Adrenal gland (tissue), 12 donors: ENCODE measurements around the gene SMAD3. TPM values are rescaled to one million over a fixed set of nuclear protein-coding genes. Genes with fewer than 3 reads are reported as not detected.

Source experiments
- DNase-seq, 7 donors: peaks; one replicate each; pipeline ENCODE4 v3.0.0-alpha.2; 2019 to 2020
- H3K27ac ChIP-seq, 5 donors: fragments of 200-600 bp; sonication (generic) in 4 of 5; 1 replicate in 3 of 5; 2 replicates in 2 of 5; pipeline versions ENCODE4 v1.5.1 to v1.8.0; 2016 to 2020; ENCODE audit warnings: mild to moderate bottlenecking in 1 of 5
- H3K27me3 ChIP-seq: fragments of 200-600 bp; 2 replicates; pipeline ENCODE4 v1.8.0; 2021
- H3K36me3 ChIP-seq, 2 donors: fragments of 200-600 bp; replicated peaks in 1 of 2; 1 replicate in 1 of 2; 2 replicates in 1 of 2; pipeline versions ENCODE4 v1.5.1 to v1.8.0; 2018 to 2022
- H3K4me1 ChIP-seq, 2 donors: fragments of 200-600 bp; replicated peaks in 1 of 2; 1 replicate in 1 of 2; 2 replicates in 1 of 2; pipeline versions ENCODE4 v1.5.1 to v1.8.0; 2018 to 2021
- H3K4me3 ChIP-seq, 4 donors: fragments of 200-600 bp; sonication (generic) in 3 of 4; one replicate each; pipeline ENCODE4 v1.5.1; 2016 to 2018
- H3K9me3 ChIP-seq, 3 donors: fragments of 200-600 bp; sonication (generic) in 1 of 3; replicated peaks in 1 of 3; 1 replicate in 2 of 3; 2 replicates in 1 of 3; pipeline versions ENCODE4 v1.5.1 to v1.8.0; 2016 to 2021
- POLR2A ChIP-seq, 2 donors: fragments of 450-650 bp; IDR thresholded peaks; one replicate each; pipeline ENCODE4 v1.6.1; 2017; ENCODE audit warnings: antibody characterized with exemption in 2 of 2, mild to moderate bottlenecking in 2 of 2, moderate library complexity in 1 of 2
- WGBS, 4 donors: extraction: QIAGEN DNeasy Blood & Tissue Kit in 2 of 4; methylation state at CpG; one replicate each; pipeline versions ENCODE4 v1.1.5 to v1.1.7; 2013 to 2017; 5-methylcytosine and 5-hydroxymethylcytosine counted together
- intact Hi-C, 2 donors: fragments of 100-400 bp; cut with DNase I; formaldehyde crosslinking; loops; one replicate each; pipeline versions ENCODE4 v1.14.1 to v1.15.0; 2022 to 2023
- polyA plus RNA-seq, 3 donors: library from polyadenylated mRNA; stranded (reverse); fragments of 200-250 nt in 2 of 3; fragments of 350-450 nt in 1 of 3; fragmentation: Illumina TruSeq in 1 of 3; extraction: RNeasy Lipid Tissue Mini Kit (QIAGEN cat#74804) in 1 of 3; gene quantifications; one replicate each; pipeline ENCODE4 v1.2.3, GENCODE V29; 2013 to 2014
- total RNA-seq, 9 donors: library from RNA; depleted of rRNA in 4 of 9; stranded (reverse); fragments of >200 nt in 4 of 9; fragments of 120-200 nt in 1 of 9; fragmentation: NEBNext Ultra II Directional in 1 of 9; extraction: Animal tissue kit (Norgen Biotek cat#: 25700) in 1 of 9; gene quantifications; one replicate each; pipeline versions ENCODE4 v1.1.0 to v1.2.4, GENCODE V29; 2013 to 2023
- TF ChIP-seq, protein P1 (sequence below), 6 experiments: fragments of 450-650 bp in 4 of 6; fragments of 200-600 bp in 2 of 6; sonication (generic) in 1 of 6; IDR thresholded peaks; 1 replicate in 5 of 6; 2 replicates in 1 of 6; pipeline versions ENCODE4 v1.5.1 to v1.8.0; 2016 to 2021; ENCODE audit warnings: antibody characterized with exemption in 6 of 6, mild to moderate bottlenecking in 2 of 6, moderate library complexity in 1 of 6
- donor health status: healthy with polysubstance abuse.
- donor health status: Bipolar disorder and iron deficiency.
- donor health status: DM: yes; HTN: yes; CAD: no.
- donor health status: DM: no; HTN: no; CAD: no.
- donor health status: DM: no; HTN: no; CAD: no.
- donor health status: DM: yes; HTN: yes; CAD: no.

The SMAD3 gene
- total and polyA plus RNA-seq, 12 donors, result 6.4 to 92.0 (median 8.0) TPM

DNA sequence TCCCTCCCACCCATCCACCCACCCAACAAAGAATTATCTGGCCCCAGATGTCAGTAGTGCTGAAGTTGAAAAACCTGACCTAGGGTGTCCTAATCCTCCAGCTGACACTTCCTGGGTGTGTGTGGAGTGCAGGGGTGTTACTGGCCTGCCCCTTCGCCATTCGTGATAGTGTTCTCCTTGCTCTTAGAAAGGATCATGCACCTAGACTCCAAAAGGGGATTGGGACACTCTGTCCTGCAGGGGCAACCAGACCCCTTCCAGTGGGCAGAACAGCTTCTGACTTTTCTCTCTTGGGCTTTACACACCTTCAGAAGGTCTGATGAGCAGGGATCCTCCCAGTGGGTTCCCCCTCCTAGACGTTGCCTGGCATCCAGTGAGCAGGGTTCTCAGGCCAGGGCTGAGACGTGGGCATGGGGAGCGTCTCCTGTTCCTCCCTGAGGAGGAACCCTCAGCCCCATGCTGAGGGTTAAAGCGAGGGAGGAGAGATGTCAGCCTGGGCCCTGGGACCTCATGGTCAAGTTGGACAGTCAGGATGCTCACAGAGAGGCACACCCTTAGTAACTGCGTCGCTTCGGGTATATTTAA is 114.1 kb downstream of the SMAD3 start:
- H3K36me3 ChIP-seq, result no peaks in the 10 kb centered on the region
- peak in 1 of 7 donors; percentile 3 for DNase-seq
- intact Hi-C loops, result no loop called here

DNA sequence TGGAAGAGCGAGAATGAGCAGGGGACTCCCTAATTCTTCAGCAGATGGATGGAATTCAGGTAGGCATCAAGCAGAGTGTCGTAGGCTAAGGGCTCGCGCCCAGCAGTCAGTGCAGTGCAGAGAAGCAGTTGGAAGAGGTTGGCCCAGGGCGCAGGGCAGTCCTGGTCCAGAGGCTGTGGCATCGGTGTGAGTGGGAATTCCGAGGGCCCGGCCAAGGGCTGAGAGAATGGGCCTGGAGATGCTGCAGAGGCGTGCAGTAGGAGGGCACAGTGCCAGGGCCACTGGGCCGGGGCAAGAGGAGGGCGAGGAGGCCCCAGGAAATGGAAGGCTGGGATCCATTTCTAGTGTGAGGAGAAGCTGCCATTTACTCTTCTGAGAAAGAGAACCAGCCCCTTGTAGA is 114.6 kb downstream of the SMAD3 start:
- H3K9me3 ChIP-seq, result no peaks in the 10 kb centered on the region
- H3K27me3 ChIP-seq, result no peaks in the 10 kb centered on the region
- H3K36me3 ChIP-seq, result no peaks in the 10 kb centered on the region
- peaks cover 0 to 8% of the 10 kb centered on the region in 2 donors for H3K4me1 ChIP-seq
- TF ChIP-seq, protein P1, sequence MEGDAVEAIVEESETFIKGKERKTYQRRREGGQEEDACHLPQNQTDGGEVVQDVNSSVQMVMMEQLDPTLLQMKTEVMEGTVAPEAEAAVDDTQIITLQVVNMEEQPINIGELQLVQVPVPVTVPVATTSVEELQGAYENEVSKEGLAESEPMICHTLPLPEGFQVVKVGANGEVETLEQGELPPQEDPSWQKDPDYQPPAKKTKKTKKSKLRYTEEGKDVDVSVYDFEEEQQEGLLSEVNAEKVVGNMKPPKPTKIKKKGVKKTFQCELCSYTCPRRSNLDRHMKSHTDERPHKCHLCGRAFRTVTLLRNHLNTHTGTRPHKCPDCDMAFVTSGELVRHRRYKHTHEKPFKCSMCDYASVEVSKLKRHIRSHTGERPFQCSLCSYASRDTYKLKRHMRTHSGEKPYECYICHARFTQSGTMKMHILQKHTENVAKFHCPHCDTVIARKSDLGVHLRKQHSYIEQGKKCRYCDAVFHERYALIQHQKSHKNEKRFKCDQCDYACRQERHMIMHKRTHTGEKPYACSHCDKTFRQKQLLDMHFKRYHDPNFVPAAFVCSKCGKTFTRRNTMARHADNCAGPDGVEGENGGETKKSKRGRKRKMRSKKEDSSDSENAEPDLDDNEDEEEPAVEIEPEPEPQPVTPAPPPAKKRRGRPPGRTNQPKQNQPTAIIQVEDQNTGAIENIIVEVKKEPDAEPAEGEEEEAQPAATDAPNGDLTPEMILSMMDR (IDR thresholded peaks at IDR 0.05), result no peak
- TF ChIP-seq POLR2A (IDR thresholded peaks at IDR 0.05), result no peak
- DNase-seq, result peak in 2 of 7 donors; percentile 6 to 46
- no peak overlapping the region for H3K27ac ChIP-seq
- no peak overlapping the region for H3K4me3 ChIP-seq
- intact Hi-C loops, result no loop called here
- 93 to 99% (median 98%) methylated on average over 11 of the region's 11 CpGs for WGBS, 4 donors

More for the DNA sequence above, 114.1 kb downstream of the SMAD3 start:
- 92 to 99% (median 96%) methylated on average over 7 to 9 of the region's 9 CpGs for whole genome bisulfite sequencing, 4 donors
- Histone ChIP-seq H3K9me3 (no peaks in the 10 kb centered on the region), H3K4me1 (peaks cover 0 to 8% of the 10 kb centered on the region in 2 donors), H3K27me3 (no peaks in the 10 kb centered on the region), H3K4me3 (no peak overlapping the region), H3K27ac (no peak overlapping the region)
- TF ChIP-seq POLR2A (IDR thresholded peaks at IDR 0.05), result no peak
- TF ChIP-seq, protein P1 (IDR thresholded peaks at IDR 0.05), result no peak

DNA sequence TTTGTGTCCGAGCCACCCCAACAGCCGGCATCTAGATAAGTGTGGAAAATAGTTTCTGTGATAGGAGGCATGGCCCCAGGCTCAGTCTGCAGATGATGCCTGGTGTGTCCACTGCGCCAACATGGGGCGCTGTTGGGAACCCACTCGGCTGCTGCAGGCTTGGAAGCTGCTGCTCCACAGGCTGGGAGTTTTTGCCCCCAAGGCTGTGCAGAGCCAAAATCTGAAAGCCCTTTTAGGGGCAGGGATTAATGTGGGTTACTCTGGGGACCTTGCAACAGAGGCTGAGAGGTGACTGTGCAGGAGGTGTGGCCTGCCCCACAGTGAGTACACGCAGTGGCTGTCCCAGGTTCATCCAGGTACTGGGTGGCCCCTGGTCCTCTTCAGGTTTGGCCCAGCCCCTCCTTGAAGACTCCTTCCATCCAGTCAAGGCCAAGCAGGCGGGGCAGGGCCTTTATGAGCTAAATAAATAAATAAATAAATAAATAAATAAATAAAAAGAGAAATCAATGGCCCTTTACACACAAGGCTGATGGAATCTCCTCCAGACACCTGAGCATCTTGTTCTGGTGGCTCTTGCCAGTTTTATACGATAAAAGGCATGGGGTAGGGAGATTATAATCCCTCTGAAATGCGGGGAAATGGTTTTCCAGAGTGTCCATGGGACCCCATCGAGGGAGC is 115.3 kb downstream of the SMAD3 start:
- 94 to 99% (median 97%) methylated on average over 9 to 10 of the region's 10 CpGs for WGBS, 4 donors
- no peak overlapping the region for H3K4me3 ChIP-seq
- no peaks in the 10 kb centered on the region for H3K9me3 ChIP-seq
- peaks cover 1 to 7% of the 10 kb centered on the region in 2 donors for H3K4me1 ChIP-seq
- no peak overlapping the region for H3K27ac ChIP-seq
- intact Hi-C loops, result no loop called here
- TF ChIP-seq POLR2A (IDR thresholded peaks at IDR 0.05), result no peak
- TF ChIP-seq, protein P1 (IDR thresholded peaks at IDR 0.05), result no peak
- no peaks in the 10 kb centered on the region for H3K27me3 ChIP-seq
- peak in 1 of 7 donors; percentile 1 for DNase-seq
- no peaks in the 10 kb centered on the region for H3K36me3 ChIP-seq

DNA sequence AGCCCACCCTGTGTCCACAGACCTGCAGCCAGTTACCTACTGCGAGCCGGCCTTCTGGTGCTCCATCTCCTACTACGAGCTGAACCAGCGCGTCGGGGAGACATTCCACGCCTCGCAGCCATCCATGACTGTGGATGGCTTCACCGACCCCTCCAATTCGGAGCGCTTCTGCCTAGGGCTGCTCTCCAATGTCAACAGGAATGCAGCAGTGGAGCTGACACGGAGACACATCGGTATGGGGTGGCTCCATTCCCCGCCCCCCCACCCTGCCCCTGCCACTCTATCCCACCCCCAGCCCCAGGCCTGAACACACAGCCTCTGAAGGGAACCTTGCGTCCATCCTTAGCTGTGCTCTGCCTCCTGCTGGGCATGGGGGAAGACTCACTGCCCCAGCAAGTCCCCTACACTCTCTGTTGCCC is 115.8 kb downstream of the SMAD3 start:
- H3K27me3 ChIP-seq, result no peaks in the 10 kb centered on the region
- H3K4me3 ChIP-seq, result no peak overlapping the region
- H3K4me1 ChIP-seq, result peaks cover 7 to 8% of the 10 kb centered on the region in 2 donors
- H3K36me3 ChIP-seq, result no peaks in the 10 kb centered on the region
- DNase-seq, result no peak
- WGBS, 4 donors, result 96 to 98% (median 97%) methylated on average over 15 of the region's 15 CpGs
- no peak overlapping the region for H3K27ac ChIP-seq
- intact Hi-C loops, result no loop called here
- no peaks in the 10 kb centered on the region for H3K9me3 ChIP-seq
- TF ChIP-seq, protein P1 (IDR thresholded peaks at IDR 0.05), result no peak
- TF ChIP-seq POLR2A (IDR thresholded peaks at IDR 0.05), result no peak
